Epithelial cell of alveolus of lung (primary cell): ENCODE data around the gene FZD10. TPM values are rescaled to one million over a fixed set of nuclear protein-coding genes. Genes with fewer than 3 reads are reported as not detected.

Experiments
- total RNA-seq: library from RNA; depleted of rRNA; stranded (reverse); fragments of >200 nt; gene quantifications from 2 replicates; pipeline ENCODE4 v1.2.1, GENCODE V29; 2015

FZD10 gene, protein sequence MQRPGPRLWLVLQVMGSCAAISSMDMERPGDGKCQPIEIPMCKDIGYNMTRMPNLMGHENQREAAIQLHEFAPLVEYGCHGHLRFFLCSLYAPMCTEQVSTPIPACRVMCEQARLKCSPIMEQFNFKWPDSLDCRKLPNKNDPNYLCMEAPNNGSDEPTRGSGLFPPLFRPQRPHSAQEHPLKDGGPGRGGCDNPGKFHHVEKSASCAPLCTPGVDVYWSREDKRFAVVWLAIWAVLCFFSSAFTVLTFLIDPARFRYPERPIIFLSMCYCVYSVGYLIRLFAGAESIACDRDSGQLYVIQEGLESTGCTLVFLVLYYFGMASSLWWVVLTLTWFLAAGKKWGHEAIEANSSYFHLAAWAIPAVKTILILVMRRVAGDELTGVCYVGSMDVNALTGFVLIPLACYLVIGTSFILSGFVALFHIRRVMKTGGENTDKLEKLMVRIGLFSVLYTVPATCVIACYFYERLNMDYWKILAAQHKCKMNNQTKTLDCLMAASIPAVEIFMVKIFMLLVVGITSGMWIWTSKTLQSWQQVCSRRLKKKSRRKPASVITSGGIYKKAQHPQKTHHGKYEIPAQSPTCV
- 0.26 and 1.1 TPM in 2 replicates for total RNA-seq

DNA sequence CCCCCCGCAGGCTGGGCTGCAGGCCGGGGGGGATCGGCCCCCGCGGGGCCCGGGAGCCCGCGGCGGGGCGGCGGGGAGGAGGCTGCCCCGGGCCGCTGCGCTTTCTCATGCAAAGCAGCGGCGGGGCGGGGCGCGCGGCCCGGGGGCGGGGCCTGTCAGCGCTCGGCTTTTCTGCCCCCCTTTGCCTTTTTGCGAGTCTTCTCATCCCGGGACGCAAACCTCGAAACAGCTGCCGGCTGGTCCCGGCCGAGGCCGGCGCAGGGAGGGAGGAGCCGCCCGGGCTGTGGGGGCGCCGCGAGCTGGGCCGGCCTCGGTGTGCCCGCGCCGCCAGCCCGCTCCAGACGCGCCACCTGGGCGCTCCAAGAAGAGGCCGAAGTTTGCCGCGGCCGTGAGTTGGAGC lies at the start of gene FZD10:
TSS of gene FZD10 (plus strand) at position 198 of the 400 bp plus-strand sequence. CDS start 479 bp downstream, outside the sequence.

Other genes starting within 250 kb of the FZD10 start
- not detected in 2 replicates for gene PIWIL1, start 175.4 kb downstream of the FZD10 start, total RNA-seq